RWPE1 (cell line): Measurements from ENCODE around the gene SPON1.

Experiments
- CTCF ChIA-PET: fragments of 350-600 bp; sonication (Branson Sonifier 250); formaldehyde crosslinking; extraction: SDS; loops from one replicate; lab custom pipeline; 2021; lab: Yijun Ruan, JAX
- POLR2A ChIA-PET: fragments of 400-600 bp; formaldehyde crosslinking; extraction: SDS; loops from one replicate; lab custom pipeline; 2020; ENCODE audit warnings: antibody characterized with exemption; ENCODE audit not compliant: low non-redundant PET; lab: Yijun Ruan, JAX
- DNase-seq: peaks from one replicate; pipeline ENCODE4 v3.0.0; 2012; ENCODE audit warnings: low spot score
- H3K27ac ChIP-seq: fragments of 450-650 bp; 2 replicates; pipeline ENCODE4 v1.5.1; 2017
- CTCF ChIP-seq: fragments of 450-650 bp; conservative IDR thresholded peaks from 2 replicates; pipeline ENCODE4 v1.5.1; 2017; ENCODE audit warnings: low read depth, mild to moderate bottlenecking

SPON1 gene

GRCh38 chr11:14202251-14203196, 240.0 kb downstream of the SPON1 start:
- ChIA-PET CTCF (no interaction called here), POLR2A (no interaction called here)
- no peak for DNase-seq
- H3K27ac ChIP-seq, result no peak overlapping the region
- TF ChIP-seq CTCF, result no peak

GRCh38 chr11:14203321-14203720, 240.8 kb downstream of the SPON1 start:
- DNase-seq, result no peak
- H3K27ac ChIP-seq, result no peak overlapping the region
- ChIA-PET POLR2A (no interaction called here), CTCF (no interaction called here)
- TF ChIP-seq CTCF, result no peak

- CTCF ChIA-PET, result interaction anchor here (1.0 kb wide), 1 partner anchor 340 kb away, joined by 3 read pairs; no protein-coding TSS in a partner anchor
- POLR2A ChIA-PET, result no interaction called here
- TF ChIP-seq CTCF, result no peak
Observed at GRCh38 chr11:14212986-14213385, 250.5 kb downstream of the SPON1 start.

GRCh38 chr11:14218728-14219127, 256.2 kb downstream of the SPON1 start:
- CTCF ChIA-PET, result interaction anchor here (0.6 kb wide), 1 partner anchor 1289 kb away, joined by 3 read pairs; no protein-coding TSS in a partner anchor

More at GRCh38 chr11:14212986-14213385, 250.5 kb downstream of the SPON1 start:
- H3K27ac ChIP-seq, result no peak overlapping the region
- no peak for DNase-seq

GRCh38 chr11:14223636-14224288, 261.2 kb downstream of the SPON1 start:
- TF ChIP-seq CTCF, result no peak
- no peak for DNase-seq
- POLR2A ChIA-PET, result no interaction called here
- no peak overlapping the region for H3K27ac ChIP-seq
- CTCF ChIA-PET, result no interaction called here

More at GRCh38 chr11:14218728-14219127, 256.2 kb downstream of the SPON1 start:
- TF ChIP-seq CTCF, result no peak
- POLR2A ChIA-PET, result no interaction called here
- no peak overlapping the region for H3K27ac ChIP-seq
- DNase-seq, result no peak

- no peak for TF ChIP-seq CTCF
- ChIA-PET POLR2A (no interaction called here), CTCF (no interaction called here)
- no peak for DNase-seq
- no peak overlapping the region for H3K27ac ChIP-seq
Observed at GRCh38 chr11:14224395-14224794, 261.9 kb downstream of the SPON1 start.
